Loucy (cell line): ENCODE results near the gene EXOSC7.

Experiments used
- EZH2phosphoT487 ChIP-seq: fragments of 200-600 bp; IDR thresholded peaks from 2 replicates; pipeline ENCODE4 v1.6.1; 2018; ENCODE audit warnings: antibody characterized with exemption, mild to moderate bottlenecking, moderate library complexity, borderline replicate concordance
- TF ChIP-seq, protein P1 (sequence below): fragments of 200-600 bp; sonication (generic); conservative IDR thresholded peaks from 2 replicates; pipeline ENCODE4 v1.5.1; 2014; ENCODE audit warnings: mild to moderate bottlenecking, antibody characterized with exemption, low read length

DNA sequence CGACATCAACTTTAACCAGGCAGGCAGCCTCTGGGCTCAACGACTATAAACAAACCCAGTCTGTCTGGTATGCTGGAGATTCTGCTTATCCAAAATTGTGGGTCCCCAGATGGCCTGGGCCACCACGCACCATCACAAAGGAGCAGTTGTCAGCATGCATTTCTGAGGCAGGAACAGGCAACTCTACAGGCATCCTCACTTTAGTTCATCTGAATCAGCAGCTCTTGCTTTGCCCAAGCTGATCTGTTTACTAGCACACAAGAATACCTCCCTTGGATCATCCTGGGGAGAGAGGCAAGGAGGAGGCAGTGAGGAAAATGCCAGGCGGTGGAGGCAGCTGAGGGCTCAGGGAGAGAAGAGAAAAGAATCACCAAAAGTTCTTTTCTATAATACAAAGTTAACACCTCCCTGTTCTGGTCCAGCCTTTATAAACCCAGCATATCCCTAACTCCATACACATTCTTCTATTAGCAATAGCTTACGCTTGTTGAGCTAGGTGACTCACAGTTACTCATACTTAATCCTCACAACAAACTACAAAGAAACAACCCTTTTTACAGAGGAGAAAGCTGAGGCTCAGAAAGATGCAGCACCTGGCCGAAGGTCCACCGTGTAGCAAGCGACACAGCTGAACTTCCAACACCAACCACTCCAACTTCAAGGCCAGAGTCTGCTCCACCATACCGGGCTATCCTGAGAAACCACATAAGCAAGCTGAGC, 33.7 kb upstream of the EXOSC7 start:
- TF ChIP-seq, protein P1, sequence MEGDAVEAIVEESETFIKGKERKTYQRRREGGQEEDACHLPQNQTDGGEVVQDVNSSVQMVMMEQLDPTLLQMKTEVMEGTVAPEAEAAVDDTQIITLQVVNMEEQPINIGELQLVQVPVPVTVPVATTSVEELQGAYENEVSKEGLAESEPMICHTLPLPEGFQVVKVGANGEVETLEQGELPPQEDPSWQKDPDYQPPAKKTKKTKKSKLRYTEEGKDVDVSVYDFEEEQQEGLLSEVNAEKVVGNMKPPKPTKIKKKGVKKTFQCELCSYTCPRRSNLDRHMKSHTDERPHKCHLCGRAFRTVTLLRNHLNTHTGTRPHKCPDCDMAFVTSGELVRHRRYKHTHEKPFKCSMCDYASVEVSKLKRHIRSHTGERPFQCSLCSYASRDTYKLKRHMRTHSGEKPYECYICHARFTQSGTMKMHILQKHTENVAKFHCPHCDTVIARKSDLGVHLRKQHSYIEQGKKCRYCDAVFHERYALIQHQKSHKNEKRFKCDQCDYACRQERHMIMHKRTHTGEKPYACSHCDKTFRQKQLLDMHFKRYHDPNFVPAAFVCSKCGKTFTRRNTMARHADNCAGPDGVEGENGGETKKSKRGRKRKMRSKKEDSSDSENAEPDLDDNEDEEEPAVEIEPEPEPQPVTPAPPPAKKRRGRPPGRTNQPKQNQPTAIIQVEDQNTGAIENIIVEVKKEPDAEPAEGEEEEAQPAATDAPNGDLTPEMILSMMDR, result no peak
- no peak for TF ChIP-seq EZH2phosphoT487
